SK-N-SH (cell line): ENCODE data around the gene NAPB.

Experiments
- CTCF ChIP-seq: fragments of 200-600 bp; sonication (generic); IDR thresholded peaks from 2 replicates; pipeline ENCODE4 v1.6.1; 2017; ENCODE audit warnings: antibody characterized with exemption, mild to moderate bottlenecking, moderate library complexity
- EZH2phosphoT487 ChIP-seq: fragments of 200-600 bp; sonication (generic); IDR thresholded peaks from 2 replicates; pipeline ENCODE4 v1.6.1; 2017; ENCODE audit warnings: low read depth, mixed run types, mild to moderate bottlenecking, antibody characterized with exemption, moderate library complexity, borderline replicate concordance
- MXI1 ChIP-seq: IDR thresholded peaks from 2 replicates; pipeline ENCODE4 v1.6.1; 2012; ENCODE audit warnings: mild to moderate bottlenecking, low read depth, low read length, improper control_type of control experiment
- SIN3A ChIP-seq: IDR thresholded peaks from 2 replicates; pipeline ENCODE4 v1.6.1; 2012; ENCODE audit warnings: low read depth, mild to moderate bottlenecking, low read length, moderate library complexity, borderline replicate concordance
- TEAD4 ChIP-seq: IDR thresholded peaks from 2 replicates; pipeline ENCODE4 v1.4.0; 2012; ENCODE audit warnings: mild to moderate bottlenecking, borderline replicate concordance; ENCODE audit not compliant: insufficient read depth

- no peak for TF ChIP-seq MXI1
- TF ChIP-seq TEAD4 = no peak
- no peak for TF ChIP-seq EZH2phosphoT487
- TF ChIP-seq CTCF = no peak
- no peak for TF ChIP-seq SIN3A
Observed at GRCh38 chr20:23327617-23328333, 93.5 kb downstream of the NAPB start.
